ENCODE data around the gene JAM3.
"Not testable (repeated sequence)": the region's sequence is repeated elsewhere in the genome, so short reads cannot be mapped to it uniquely, and the experiment has no call there.

The JAM3 gene

GRCh38 chr11:134063991-134064747, 4.7 kb upstream of the JAM3 start:
- Mint-ChIP-seq H3K9me3 (no peaks in the 10 kb centered on the region), H3K4me3 (no peak overlapping the region), H3K36me3 (ENCODE audit: low read depth) (no peaks in the 10 kb centered on the region), H3K27ac (no peak overlapping the region), H3K4me1 (ENCODE audit: low read depth) (peaks cover 9% of the 10 kb centered on the region), H3K27me3 (peaks cover 25% of the 10 kb centered on the region)
- intact Hi-C loops (cut with micrococcal nuclease): no loop called here

- H3K9me3 Mint-ChIP-seq: no peaks in the 10 kb centered on the region
- intact Hi-C loops (cut with micrococcal nuclease): no loop called here
- H3K4me1 Mint-ChIP-seq (ENCODE audit: low read depth): peaks cover 9% of the 10 kb centered on the region
- H3K36me3 Mint-ChIP-seq (ENCODE audit: low read depth): no peaks in the 10 kb centered on the region
- H3K27ac Mint-ChIP-seq: no peak overlapping the region
- H3K27me3 Mint-ChIP-seq: peaks cover 34% of the 10 kb centered on the region
- no peak overlapping the region for H3K4me3 Mint-ChIP-seq
Measured at GRCh38 chr11:134065381-134065780, 3.5 kb upstream of the JAM3 start.

GRCh38 chr11:134066943-134067885, 1.7 kb upstream of the JAM3 start:
- Mint-ChIP-seq H3K36me3 (ENCODE audit: low read depth) (no peaks in the 10 kb centered on the region), H3K4me1 (ENCODE audit: low read depth) (peaks cover 4% of the 10 kb centered on the region), H3K4me3 (no peak overlapping the region), H3K27me3 (peaks cover 41% of the 10 kb centered on the region), H3K9me3 (no peaks in the 10 kb centered on the region), H3K27ac (no peak overlapping the region)
- intact Hi-C loops (cut with micrococcal nuclease): no loop called here

- peaks cover 45% of the 10 kb centered on the region for H3K27me3 Mint-ChIP-seq
- H3K36me3 Mint-ChIP-seq (ENCODE audit: low read depth): no peaks in the 10 kb centered on the region
- H3K9me3 Mint-ChIP-seq: no peaks in the 10 kb centered on the region
- H3K27ac Mint-ChIP-seq: no peak overlapping the region
- no peak overlapping the region for H3K4me3 Mint-ChIP-seq
- intact Hi-C loops (cut with micrococcal nuclease): no loop called here
- peaks cover 4% of the 10 kb centered on the region for H3K4me1 Mint-ChIP-seq (ENCODE audit: low read depth)
Measured at GRCh38 chr11:134069426-134070341, 812 bp downstream of the JAM3 start.

DNA sequence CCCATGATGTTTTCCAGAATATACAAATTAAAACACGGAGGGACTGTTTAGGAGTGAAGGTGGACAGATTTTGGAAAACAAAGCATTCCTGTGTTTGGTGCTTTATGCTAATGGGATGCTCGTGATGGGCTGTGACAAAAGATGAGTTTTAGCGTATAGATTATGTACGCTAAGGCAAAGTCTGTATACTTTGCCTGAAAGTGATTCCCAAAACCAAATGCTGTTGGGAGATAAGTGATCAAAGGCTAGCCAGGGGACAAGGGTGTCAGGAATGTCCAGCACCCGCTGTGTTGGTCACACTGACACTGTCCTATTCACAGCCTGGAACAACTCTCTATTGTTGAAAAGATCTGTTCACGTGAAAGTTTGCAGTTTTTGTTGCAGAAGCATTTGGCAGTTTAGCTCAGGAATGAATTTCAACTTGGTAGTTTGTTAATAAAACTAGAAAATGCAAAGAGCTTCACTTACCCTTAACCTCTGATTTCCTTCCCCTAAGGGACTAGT, 1.5 kb downstream of the JAM3 start:
- Mint-ChIP-seq H3K27me3 (peaks cover 45% of the 10 kb centered on the region), H3K36me3 (ENCODE audit: low read depth) (no peaks in the 10 kb centered on the region), H3K9me3 (no peaks in the 10 kb centered on the region), H3K4me1 (ENCODE audit: low read depth) (peaks cover 4% of the 10 kb centered on the region), H3K4me3 (no peak overlapping the region), H3K27ac (no peak overlapping the region)
- intact Hi-C loops (cut with micrococcal nuclease): no loop called here

GRCh38 chr11:134071306-134071705, 2.4 kb downstream of the JAM3 start:
- intact Hi-C loops (cut with micrococcal nuclease): no loop called here
- Mint-ChIP-seq H3K4me3 (no peak overlapping the region), H3K36me3 (ENCODE audit: low read depth) (no peaks in the 10 kb centered on the region), H3K27ac (no peak overlapping the region), H3K27me3 (peaks cover 42% of the 10 kb centered on the region), H3K4me1 (ENCODE audit: low read depth) (peaks cover 4% of the 10 kb centered on the region), H3K9me3 (no peaks in the 10 kb centered on the region)

GRCh38 chr11:134071766-134072402, 3.0 kb downstream of the JAM3 start:
- Mint-ChIP-seq H3K4me3 (no peak overlapping the region), H3K36me3 (ENCODE audit: low read depth) (no peaks in the 10 kb centered on the region), H3K27me3 (peaks cover 38% of the 10 kb centered on the region), H3K4me1 (ENCODE audit: low read depth) (peaks cover 4% of the 10 kb centered on the region), H3K9me3 (no peaks in the 10 kb centered on the region), H3K27ac (no peak overlapping the region)
- intact Hi-C loops (cut with micrococcal nuclease): no loop called here

- Mint-ChIP-seq H3K4me1 (ENCODE audit: low read depth) (peaks cover 4% of the 10 kb centered on the region), H3K27ac (no peak overlapping the region), H3K4me3 (no peak overlapping the region), H3K36me3 (ENCODE audit: low read depth) (no peaks in the 10 kb centered on the region), H3K27me3 (peaks cover 31% of the 10 kb centered on the region), H3K9me3 (no peaks in the 10 kb centered on the region)
- intact Hi-C loops (cut with micrococcal nuclease): no loop called here
Measured at GRCh38 chr11:134072844-134073243, 4.0 kb downstream of the JAM3 start.

DNA sequence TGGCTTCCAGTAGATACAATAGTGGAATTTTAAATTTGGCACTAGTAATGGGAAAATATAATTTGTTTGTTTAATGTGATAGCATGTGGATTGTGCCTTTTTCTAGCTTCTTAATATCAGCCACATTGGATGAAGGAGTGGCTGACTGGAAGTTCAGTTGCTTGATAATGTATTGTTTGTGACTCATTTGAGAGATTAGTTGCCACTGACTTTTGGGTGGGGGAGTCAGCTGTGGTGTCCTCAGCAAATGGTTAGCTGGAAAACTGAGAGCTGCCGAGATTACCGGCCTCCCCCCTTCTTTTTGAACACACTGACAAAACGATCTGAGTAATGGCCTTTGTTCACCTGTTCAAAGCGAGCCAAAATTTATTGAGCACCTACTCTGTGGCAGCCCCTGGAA, 5.5 kb downstream of the JAM3 start:
- H3K36me3 Mint-ChIP-seq (ENCODE audit: low read depth): no peaks in the 10 kb centered on the region
- no peak overlapping the region for H3K27ac Mint-ChIP-seq
- H3K9me3 Mint-ChIP-seq: no peaks in the 10 kb centered on the region
- no peaks in the 10 kb centered on the region for H3K4me1 Mint-ChIP-seq (ENCODE audit: low read depth)
- H3K4me3 Mint-ChIP-seq: no peak overlapping the region
- H3K27me3 Mint-ChIP-seq: peaks cover 21% of the 10 kb centered on the region
- intact Hi-C loops (cut with micrococcal nuclease): no loop called here

DNA sequence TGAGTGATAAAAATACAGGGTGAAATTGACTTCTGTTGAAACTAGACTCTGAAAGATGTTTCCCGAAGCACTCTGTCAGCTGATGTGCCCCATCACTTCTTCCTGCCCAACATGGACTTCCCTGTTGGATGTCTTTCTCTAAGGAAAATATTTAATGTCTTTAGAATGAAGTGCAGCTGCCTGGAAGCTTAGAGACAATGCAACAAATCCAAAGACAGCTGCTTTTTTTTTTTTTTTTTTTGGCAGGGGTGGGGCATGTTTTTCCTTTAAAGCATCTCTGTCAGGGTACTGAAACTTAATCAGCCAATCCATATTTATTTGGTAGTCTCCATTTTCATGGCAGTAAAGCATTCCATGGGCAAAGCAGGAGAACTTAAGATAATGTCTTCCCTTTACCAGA, 5.9 kb downstream of the JAM3 start:
- intact Hi-C loops (cut with micrococcal nuclease): no loop called here
- Mint-ChIP-seq H3K27ac (no peak overlapping the region), H3K36me3 (ENCODE audit: low read depth) (no peaks in the 10 kb centered on the region), H3K4me1 (ENCODE audit: low read depth) (no peaks in the 10 kb centered on the region), H3K4me3 (no peak overlapping the region), H3K9me3 (no peaks in the 10 kb centered on the region), H3K27me3 (peaks cover 17% of the 10 kb centered on the region)

DNA sequence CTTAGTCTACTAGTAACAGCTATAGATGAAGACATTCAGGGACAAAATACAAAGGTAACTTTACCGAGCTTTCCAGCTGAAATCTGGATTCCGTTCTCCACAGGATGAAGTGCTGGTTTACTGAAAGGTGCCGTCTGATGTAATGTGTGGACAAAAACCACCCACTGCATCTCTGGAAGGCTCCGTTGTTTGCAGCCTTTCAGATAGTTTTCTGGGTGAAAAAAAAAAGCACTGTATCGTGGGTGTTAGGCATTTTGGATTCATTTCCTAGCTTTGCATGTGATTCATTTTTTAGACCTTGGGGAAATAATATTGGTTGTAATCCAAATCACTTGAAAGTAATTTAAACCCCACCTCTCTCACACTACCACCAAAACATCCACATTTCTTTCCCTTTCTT, 10.4 kb downstream of the JAM3 start:
- Mint-ChIP-seq H3K27me3 (no peaks in the 10 kb centered on the region), H3K9me3 (peaks cover 19% of the 10 kb centered on the region), H3K4me3 (no peak overlapping the region), H3K36me3 (ENCODE audit: low read depth) (no peaks in the 10 kb centered on the region), H3K27ac (no peak overlapping the region), H3K4me1 (ENCODE audit: low read depth) (no peaks in the 10 kb centered on the region)
- intact Hi-C loops (cut with micrococcal nuclease): no loop called here

- H3K27me3 Mint-ChIP-seq; H3K4me1 Mint-ChIP-seq (ENCODE audit: low read depth); H3K27ac Mint-ChIP-seq; intact Hi-C loops (cut with micrococcal nuclease); H3K4me3 Mint-ChIP-seq; H3K36me3 Mint-ChIP-seq (ENCODE audit: low read depth): not testable (repeated sequence)
- H3K9me3 Mint-ChIP-seq: peaks cover 19% of the 10 kb centered on the region
Measured at GRCh38 chr11:134081258-134081657, 12.4 kb downstream of the JAM3 start.

DNA sequence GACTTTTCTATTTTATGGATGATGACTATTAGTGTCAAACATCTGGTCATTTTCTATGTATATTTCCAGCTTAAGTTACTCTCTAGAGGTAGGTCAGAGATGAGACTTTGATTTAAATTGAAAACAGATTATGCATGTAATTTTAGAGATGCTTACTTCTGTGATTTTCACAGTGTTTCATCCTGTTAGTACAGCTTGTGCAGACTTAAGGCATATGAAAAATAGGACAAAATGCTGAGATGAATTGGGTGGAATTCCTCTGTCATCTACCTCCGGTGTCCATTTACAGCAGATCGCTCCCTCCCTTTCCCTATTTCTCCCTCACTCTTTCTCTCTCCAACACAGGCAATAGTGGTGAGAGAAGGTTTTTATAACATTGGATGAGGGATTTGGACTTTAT, 14.1 kb downstream of the JAM3 start:
- H3K4me3 Mint-ChIP-seq: no peak overlapping the region
- intact Hi-C loops (cut with micrococcal nuclease): no loop called here
- no peak overlapping the region for H3K27ac Mint-ChIP-seq
- peaks cover 19% of the 10 kb centered on the region for H3K9me3 Mint-ChIP-seq
- no peaks in the 10 kb centered on the region for H3K27me3 Mint-ChIP-seq
- H3K4me1 Mint-ChIP-seq (ENCODE audit: low read depth): no peaks in the 10 kb centered on the region
- H3K36me3 Mint-ChIP-seq (ENCODE audit: low read depth): no peaks in the 10 kb centered on the region
